GM12872 (cell line): Measurements from ENCODE around the gene C19orf47.

Experiments
- CTCF ChIP-seq: IDR thresholded peaks from 3 replicates; pipeline ENCODE4 v1.5.1; 2011; ENCODE audit warnings: low read depth, mild to moderate bottlenecking, low read length, moderate library complexity; ENCODE audit not compliant: insufficient read depth

The C19orf47 gene

GRCh38 chr19:40304306-40304705 is 43.9 kb downstream of the C19orf47 start:
- no peak for TF ChIP-seq CTCF

GRCh38 chr19:40303765-40304164 is 44.4 kb downstream of the C19orf47 start:
- TF ChIP-seq CTCF = no peak

- TF ChIP-seq CTCF = no peak
These were observed 45.8 kb downstream of the C19orf47 start for GRCh38 chr19:40302224-40303011.

GRCh38 chr19:40300668-40301067 is 47.5 kb downstream of the C19orf47 start:
- no peak for TF ChIP-seq CTCF

GRCh38 chr19:40298026-40298425 is 50.2 kb downstream of the C19orf47 start:
- no peak for TF ChIP-seq CTCF

GRCh38 chr19:40294560-40294959 is 53.6 kb downstream of the C19orf47 start:
- no peak for TF ChIP-seq CTCF

GRCh38 chr19:40286971-40287421 is 61.2 kb downstream of the C19orf47 start:
- TF ChIP-seq CTCF = no peak
